ENCODE measurements around the gene P2RX4. TPM values are rescaled to one million over a fixed set of nuclear protein-coding genes. Genes with fewer than 3 reads are reported as not detected.
"Not testable (repeated sequence)": the region's sequence is repeated elsewhere in the genome, so short reads cannot be mapped to it uniquely, and the experiment has no call there.

Gene P2RX4, protein sequence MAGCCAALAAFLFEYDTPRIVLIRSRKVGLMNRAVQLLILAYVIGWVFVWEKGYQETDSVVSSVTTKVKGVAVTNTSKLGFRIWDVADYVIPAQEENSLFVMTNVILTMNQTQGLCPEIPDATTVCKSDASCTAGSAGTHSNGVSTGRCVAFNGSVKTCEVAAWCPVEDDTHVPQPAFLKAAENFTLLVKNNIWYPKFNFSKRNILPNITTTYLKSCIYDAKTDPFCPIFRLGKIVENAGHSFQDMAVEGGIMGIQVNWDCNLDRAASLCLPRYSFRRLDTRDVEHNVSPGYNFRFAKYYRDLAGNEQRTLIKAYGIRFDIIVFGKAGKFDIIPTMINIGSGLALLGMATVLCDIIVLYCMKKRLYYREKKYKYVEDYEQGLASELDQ
- 44.2 TPM for total RNA-seq

DNA sequence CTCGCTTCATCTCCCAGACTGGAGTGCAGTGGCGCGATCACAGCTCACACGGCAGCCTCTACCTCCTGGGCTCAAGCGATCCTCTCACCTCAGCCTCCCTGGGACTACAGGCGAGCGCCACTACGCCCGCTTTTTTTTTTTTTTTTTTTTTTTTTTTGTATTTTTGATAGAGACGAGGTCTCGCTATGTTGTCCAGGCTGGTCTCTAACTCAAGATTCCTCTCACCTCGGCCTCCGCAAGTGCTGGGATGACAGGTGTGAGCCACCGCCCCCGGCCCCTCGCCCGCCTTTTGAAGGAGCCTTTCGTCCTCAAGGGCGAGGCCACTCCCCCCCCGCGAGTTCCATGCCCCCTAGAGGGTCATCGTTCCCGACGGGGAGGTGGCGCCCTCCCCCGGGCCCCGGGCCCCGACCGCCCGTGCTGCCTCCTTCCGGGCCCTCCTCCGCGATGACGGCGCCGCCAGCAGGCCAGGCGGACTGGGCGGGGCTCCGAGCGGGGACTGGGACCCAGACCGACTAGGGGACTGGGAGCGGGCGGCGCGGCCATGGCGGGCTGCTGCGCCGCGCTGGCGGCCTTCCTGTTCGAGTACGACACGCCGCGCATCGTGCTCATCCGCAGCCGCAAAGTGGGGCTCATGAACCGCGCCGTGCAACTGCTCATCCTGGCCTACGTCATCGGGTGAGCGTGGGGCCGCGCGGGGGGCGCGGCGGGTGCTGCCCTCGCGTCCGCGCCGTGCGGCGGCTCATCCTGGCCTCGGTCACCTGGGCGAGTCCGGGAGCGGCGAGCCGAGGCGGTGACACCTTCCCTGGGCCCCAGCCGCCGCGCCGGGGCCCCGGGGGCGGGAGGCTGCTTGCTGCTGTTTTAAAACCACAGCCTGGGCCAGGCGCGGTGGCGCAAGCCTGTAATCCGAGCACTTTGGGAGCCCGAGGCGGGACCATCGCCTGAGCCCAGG lies at the start of gene P2RX4:
TSS of gene P2RX4 (plus strand) at position 506 of the 949 bp plus-strand sequence. CDS start at position 542, 36 bp downstream.
- Histone ChIP-seq H3K4me1 (ENCODE audit: insufficient read depth, low read length) (peaks cover 47% of the 10 kb centered on the region), H3K27me3 (ENCODE audit: insufficient read depth, low read length) (no peaks in the 10 kb centered on the region), H3K9me3 (ENCODE audit: low read depth, low read length) (no peaks in the 10 kb centered on the region), H3K4me3 (ENCODE audit: low read length) (peak within 1 kb of the TSS; percentile 81)

DNA sequence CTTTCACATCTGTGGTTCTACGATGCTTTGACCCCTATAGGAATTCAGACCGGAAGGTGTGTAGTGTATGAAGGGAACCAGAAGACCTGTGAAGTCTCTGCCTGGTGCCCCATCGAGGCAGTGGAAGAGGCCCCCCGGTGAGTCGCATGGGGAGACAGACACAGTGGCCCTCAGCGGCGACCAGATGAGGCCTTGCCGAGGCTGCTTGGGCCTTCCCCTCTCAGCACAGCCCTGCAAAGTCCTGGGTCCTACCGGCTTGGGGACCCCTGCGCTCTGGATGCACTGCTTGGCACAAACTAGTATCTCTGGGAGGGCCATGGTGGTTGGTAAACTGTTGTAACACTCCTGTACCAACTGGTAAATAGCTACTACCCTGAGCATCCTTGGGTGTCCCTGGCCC lies 47.5 kb upstream of the P2RX4 start:
- H3K9me3 ChIP-seq (ENCODE audit: low read depth, low read length), result no peaks in the 10 kb centered on the region
- no peaks in the 10 kb centered on the region for H3K27me3 ChIP-seq (ENCODE audit: insufficient read depth, low read length)
- no peak overlapping the region for H3K4me3 ChIP-seq (ENCODE audit: low read length)
- peaks cover 13% of the 10 kb centered on the region for H3K4me1 ChIP-seq (ENCODE audit: insufficient read depth, low read length)

DNA sequence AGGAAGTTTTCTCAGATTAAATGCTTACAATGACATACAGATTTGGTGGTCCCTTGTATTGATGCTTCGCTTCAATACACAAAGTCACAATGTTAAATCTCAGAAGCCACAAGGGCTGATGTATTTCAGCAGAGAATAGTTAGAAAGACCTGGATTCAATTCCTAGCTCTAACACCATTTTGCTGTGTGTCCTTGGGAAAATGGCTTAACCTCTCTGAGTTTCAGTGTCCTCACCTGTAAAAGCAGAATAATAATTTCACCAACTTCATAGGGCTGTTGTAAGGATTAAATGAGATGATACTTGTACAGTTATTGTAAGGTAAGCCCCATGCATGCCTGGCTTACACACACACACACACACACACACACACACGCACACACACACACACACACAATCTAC lies 46.9 kb upstream of the P2RX4 start:
- no peaks in the 10 kb centered on the region for H3K9me3 ChIP-seq (ENCODE audit: low read depth, low read length)
- H3K4me3 ChIP-seq (ENCODE audit: low read length), result no peak overlapping the region
- H3K4me1 ChIP-seq (ENCODE audit: insufficient read depth, low read length), result peaks cover 13% of the 10 kb centered on the region
- H3K27me3 ChIP-seq (ENCODE audit: insufficient read depth, low read length), result no peaks in the 10 kb centered on the region

DNA sequence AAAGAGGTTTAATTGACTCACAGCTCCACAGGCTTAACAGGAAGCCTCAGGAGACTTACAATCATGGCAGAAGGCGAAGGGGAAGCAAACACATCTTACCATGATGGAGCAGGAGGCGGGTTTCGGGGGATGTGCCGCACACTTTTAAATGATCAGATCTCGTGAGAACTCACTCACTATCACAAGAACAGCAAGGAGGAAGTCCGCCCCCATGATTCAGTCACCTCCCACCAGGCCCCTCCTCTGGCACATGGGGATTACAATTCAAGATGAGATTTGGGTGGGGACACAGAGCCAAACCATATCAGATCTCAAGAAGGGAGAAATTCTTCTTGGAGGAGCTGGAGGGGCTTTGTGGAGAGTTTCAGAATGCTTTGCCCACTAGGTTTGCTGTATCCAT lies 45.1 kb upstream of the P2RX4 start:
- not testable (repeated sequence) for H3K9me3 ChIP-seq (ENCODE audit: low read depth, low read length); H3K4me3 ChIP-seq (ENCODE audit: low read length); H3K27me3 ChIP-seq (ENCODE audit: insufficient read depth, low read length); H3K4me1 ChIP-seq (ENCODE audit: insufficient read depth, low read length)

DNA sequence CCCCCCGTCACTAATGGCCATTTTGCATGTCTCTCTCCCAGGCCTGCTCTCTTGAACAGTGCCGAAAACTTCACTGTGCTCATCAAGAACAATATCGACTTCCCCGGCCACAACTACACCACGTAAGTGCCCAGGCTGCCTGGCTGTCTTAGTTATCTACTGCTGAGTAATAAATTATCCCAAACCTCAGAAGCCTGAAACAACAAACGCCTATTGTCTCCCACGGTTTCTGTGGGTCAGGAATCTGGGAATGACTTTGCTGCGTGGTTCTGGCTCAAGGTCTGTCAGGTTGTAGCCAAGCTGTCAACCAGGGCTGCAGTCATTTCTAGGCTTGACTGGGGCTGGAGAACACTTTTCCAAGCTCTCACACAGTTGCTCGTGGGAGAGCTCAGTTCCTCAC lies 44.6 kb upstream of the P2RX4 start:
- H3K4me3 ChIP-seq (ENCODE audit: low read length), result no peak overlapping the region
- no peaks in the 10 kb centered on the region for H3K27me3 ChIP-seq (ENCODE audit: insufficient read depth, low read length)
- H3K4me1 ChIP-seq (ENCODE audit: insufficient read depth, low read length), result no peaks in the 10 kb centered on the region
- no peaks in the 10 kb centered on the region for H3K9me3 ChIP-seq (ENCODE audit: low read depth, low read length)

DNA sequence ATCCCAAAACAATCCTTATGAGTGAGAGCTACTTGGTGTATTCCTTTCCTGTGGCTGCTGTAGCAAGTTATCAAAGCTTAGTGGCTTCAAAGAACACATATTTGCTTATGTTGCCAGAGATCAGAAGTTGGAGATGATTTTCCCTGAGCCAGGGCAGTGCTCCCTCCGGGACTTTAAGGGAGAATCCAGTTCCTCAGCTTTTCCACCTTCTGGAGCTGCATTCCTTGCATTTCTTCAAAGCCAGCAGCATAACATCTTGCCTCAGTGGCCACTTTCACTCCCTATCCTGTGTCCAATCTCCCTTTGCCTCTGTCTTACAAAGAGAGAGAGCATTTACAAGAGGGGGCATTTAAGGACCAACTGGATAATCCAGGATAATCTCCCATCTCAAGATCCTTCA lies 43.6 kb upstream of the P2RX4 start:
- Histone ChIP-seq H3K27me3 (ENCODE audit: insufficient read depth, low read length) (no peaks in the 10 kb centered on the region), H3K9me3 (ENCODE audit: low read depth, low read length) (no peaks in the 10 kb centered on the region), H3K4me3 (ENCODE audit: low read length) (no peak overlapping the region), H3K4me1 (ENCODE audit: insufficient read depth, low read length) (no peaks in the 10 kb centered on the region)

DNA sequence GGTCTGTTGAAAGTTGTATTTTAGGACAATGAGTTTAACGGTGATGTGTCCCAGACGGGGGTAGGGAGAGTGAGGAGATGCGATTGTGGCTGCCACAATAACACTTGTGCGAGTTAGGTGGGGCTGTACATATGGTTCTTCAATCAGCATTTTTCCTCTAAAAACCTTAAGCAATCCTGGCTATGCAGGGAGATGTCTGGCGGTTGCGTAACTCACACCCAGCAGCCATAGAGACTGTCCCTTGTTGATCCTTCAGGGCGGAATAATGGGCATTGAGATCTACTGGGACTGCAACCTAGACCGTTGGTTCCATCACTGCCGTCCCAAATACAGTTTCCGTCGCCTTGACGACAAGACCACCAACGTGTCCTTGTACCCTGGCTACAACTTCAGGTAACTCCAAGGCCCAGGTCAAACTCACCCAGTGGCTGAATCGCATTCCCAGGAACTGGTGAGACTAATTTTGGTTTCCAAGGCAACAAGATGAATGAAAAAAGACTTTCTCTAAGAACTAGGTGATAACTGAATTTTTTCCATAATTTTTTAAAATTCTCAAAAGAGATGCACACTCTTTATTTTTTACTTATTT lies 42.6 kb upstream of the P2RX4 start:
- no peaks in the 10 kb centered on the region for H3K4me1 ChIP-seq (ENCODE audit: insufficient read depth, low read length)
- H3K27me3 ChIP-seq (ENCODE audit: insufficient read depth, low read length), result no peaks in the 10 kb centered on the region
- H3K4me3 ChIP-seq (ENCODE audit: low read length), result no peak overlapping the region
- H3K9me3 ChIP-seq (ENCODE audit: low read depth, low read length), result no peaks in the 10 kb centered on the region

DNA sequence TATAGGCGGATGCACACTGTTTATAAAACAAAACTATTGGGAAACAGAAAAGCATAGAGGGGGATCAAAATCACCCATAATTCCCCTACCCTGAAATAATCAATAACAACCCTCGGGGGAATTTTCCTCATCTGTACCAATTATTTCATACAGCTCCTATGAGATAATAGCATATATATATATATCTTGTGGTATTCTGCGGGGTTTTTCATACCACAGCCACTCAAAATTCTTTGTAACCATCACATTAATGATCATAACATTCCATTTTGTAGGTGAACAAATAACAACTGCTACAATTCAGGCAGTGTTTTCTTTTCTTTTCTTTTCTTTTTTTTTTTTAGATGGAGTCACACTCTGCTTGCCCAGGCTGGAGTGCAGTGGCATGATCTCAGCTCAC lies 42.0 kb upstream of the P2RX4 start:
- no peak overlapping the region for H3K4me3 ChIP-seq (ENCODE audit: low read length)
- H3K4me1 ChIP-seq (ENCODE audit: insufficient read depth, low read length), result no peaks in the 10 kb centered on the region
- H3K9me3 ChIP-seq (ENCODE audit: low read depth, low read length), result no peaks in the 10 kb centered on the region
- no peaks in the 10 kb centered on the region for H3K27me3 ChIP-seq (ENCODE audit: insufficient read depth, low read length)

DNA sequence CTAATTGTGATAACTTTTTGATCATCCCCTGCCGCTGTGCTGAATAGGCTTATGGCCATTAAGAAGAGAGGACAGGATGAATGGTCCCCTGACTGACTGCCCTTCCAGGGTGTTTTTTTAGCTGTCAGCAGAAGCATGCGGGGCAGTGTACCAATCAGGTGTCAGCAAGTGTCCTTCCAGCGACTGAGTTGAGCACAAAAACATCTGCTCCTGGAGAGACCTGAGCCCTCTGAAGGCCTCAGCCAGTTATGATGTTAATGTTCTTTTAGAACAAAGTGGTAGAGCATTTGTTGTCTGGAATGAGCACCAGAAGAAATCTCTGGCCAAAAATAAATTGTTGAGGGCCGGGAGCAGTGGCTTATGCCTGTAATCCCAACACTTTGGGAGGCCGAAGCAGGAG lies 39.8 kb upstream of the P2RX4 start:
- no peaks in the 10 kb centered on the region for H3K9me3 ChIP-seq (ENCODE audit: low read depth, low read length)
- peaks cover 6% of the 10 kb centered on the region for H3K4me1 ChIP-seq (ENCODE audit: insufficient read depth, low read length)
- no peak overlapping the region for H3K4me3 ChIP-seq (ENCODE audit: low read length)
- no peaks in the 10 kb centered on the region for H3K27me3 ChIP-seq (ENCODE audit: insufficient read depth, low read length)

DNA sequence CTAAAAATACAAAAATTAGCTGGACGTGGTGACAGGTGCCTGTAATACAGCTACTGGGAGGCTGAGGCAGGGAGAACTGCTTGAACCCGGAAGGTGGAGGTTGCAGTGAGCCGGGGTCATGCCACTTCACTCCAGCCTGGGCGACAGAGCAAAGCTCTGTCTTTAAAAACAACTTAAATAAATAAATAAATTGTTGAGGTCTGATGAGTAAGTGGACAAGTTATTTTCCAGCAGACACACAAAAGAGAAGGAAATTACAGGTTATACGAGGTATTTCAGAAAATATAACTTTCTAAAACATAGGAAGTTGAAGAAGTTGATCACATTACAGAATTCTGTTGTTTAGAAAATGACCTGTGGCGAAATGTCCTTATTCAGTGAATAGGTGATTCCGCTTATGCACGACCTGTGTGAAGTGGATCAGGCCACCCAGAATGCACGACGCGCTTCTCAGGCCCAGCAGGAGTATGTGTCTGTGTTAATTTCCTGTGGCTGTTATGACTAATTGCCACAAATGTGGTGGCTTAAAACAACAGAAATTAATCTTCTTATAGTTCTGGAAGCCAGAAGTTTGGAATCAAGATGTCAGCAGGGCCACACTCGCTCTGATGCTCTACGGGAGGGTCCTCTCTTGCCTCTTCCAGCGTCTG lies 39.2 kb upstream of the P2RX4 start:
- Histone ChIP-seq H3K27me3 (ENCODE audit: insufficient read depth, low read length) (no peaks in the 10 kb centered on the region), H3K9me3 (ENCODE audit: low read depth, low read length) (no peaks in the 10 kb centered on the region), H3K4me3 (ENCODE audit: low read length) (no peak overlapping the region), H3K4me1 (ENCODE audit: insufficient read depth, low read length) (peaks cover 12% of the 10 kb centered on the region)

DNA sequence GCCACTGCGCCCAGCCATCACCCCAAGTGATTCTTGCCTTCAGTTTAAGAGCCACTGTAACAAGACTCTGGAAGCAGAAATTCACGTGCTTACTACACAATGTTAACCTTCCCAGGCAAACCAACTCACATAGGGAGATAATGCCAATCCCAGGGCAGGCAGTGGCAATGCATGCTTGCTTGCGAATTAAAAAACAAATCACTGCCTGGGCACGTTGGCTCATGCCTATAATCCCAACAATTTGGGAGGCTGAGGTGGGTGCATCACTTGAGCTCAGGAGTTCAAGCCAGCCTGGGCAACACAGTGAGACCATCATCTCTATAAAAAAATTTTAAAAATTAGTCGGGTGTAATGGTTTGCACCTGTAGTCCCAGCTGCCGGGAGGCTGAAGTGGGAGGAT lies 37.8 kb upstream of the P2RX4 start:
- H3K4me1 ChIP-seq (ENCODE audit: insufficient read depth, low read length), result peaks cover 25% of the 10 kb centered on the region
- no peaks in the 10 kb centered on the region for H3K9me3 ChIP-seq (ENCODE audit: low read depth, low read length)
- H3K27me3 ChIP-seq (ENCODE audit: insufficient read depth, low read length), result no peaks in the 10 kb centered on the region
- no peak overlapping the region for H3K4me3 ChIP-seq (ENCODE audit: low read length)

DNA sequence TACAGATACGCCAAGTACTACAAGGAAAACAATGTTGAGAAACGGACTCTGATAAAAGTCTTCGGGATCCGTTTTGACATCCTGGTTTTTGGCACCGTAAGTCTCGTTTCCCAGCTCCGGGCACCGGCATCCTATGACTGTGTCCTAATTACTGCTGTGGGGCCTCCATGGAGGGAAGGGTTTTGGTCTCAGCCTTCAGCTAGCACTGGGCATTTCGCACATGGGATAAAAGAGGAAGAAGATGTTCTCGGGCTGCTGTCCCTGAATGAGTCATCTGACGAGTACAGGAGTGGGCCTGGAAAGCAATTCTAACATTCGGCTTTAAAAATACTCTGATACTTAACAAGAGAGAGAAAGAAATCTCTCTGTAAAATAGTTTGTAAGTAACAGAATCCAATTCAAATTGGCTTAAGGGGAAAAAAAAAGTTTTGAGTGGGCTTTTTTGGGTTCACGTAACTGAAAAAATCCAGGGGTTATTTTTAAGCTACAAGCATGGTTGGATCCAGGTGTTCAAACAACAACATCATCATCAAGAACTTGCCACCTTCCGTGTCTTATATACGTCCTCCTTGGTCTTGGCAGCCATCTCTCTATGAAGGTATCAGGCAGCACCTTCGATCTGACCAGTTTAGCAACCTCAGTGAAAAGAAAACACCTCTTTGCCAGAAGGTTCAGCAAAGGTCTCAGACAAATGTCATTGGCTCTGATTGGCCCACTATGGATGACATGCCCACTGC lies 34.4 kb upstream of the P2RX4 start:
- H3K27me3 ChIP-seq (ENCODE audit: insufficient read depth, low read length), result no peaks in the 10 kb centered on the region
- H3K4me1 ChIP-seq (ENCODE audit: insufficient read depth, low read length), result peaks cover 28% of the 10 kb centered on the region
- H3K4me3 ChIP-seq (ENCODE audit: low read length), result no peak overlapping the region

DNA sequence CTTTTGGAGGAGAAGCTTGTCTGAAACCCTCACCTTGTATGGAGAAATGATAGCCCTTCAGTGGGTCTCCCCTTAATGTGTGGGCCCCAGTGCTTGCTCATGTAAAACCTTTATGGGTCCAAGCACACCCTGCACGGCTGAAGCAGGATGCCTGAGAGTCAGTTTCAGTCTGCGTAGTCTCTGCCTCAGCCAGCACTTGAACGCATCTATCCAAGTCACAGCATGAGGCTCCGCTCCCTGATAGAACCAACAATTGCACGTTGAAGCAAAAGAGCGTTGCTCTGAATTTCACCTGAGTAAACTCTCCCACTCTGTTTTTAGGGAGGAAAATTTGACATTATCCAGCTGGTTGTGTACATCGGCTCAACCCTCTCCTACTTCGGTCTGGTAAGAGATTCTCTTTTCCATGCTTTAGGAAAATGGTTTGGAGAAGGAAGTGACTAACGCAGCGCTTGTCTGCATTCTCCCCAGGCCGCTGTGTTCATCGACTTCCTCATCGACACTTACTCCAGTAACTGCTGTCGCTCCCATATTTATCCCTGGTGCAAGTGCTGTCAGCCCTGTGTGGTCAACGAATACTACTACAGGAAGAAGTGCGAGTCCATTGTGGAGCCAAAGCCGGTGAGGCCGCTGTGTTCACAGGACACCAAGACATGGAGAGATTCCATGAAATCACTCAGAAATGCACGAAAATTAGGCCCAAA lies 33.0 kb upstream of the P2RX4 start:
- Histone ChIP-seq H3K9me3 (ENCODE audit: low read depth, low read length) (no peaks in the 10 kb centered on the region), H3K27me3 (ENCODE audit: insufficient read depth, low read length) (no peaks in the 10 kb centered on the region), H3K4me3 (ENCODE audit: low read length) (no peak overlapping the region), H3K4me1 (ENCODE audit: insufficient read depth, low read length) (peaks cover 28% of the 10 kb centered on the region)

More for the DNA sequence above, 34.4 kb upstream of the P2RX4 start:
- H3K9me3 ChIP-seq (ENCODE audit: low read depth, low read length), result no peaks in the 10 kb centered on the region

DNA sequence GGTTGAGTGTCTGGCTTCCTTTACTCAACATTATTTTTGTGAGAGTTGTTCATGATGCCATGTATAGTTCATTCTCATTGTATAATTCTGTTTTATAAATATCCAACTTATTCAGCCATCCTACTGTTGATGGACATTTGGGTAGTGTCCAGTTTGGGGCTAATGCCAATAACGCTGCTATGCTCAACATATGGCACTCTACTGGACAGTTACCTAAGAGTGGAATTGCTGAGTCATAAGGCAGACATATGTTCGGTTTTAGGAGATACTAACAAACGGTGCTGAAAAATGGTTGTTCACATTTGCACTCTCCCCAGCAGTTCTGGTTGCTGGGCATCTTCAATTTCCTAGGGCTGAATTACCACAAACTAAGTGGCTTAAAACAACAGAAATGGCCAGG lies 28.7 kb upstream of the P2RX4 start:
- no peaks in the 10 kb centered on the region for H3K9me3 ChIP-seq (ENCODE audit: low read depth, low read length)

More for the DNA sequence above, 28.7 kb upstream of the P2RX4 start:
- Histone ChIP-seq H3K4me1 (ENCODE audit: insufficient read depth, low read length) (peaks cover 32% of the 10 kb centered on the region), H3K4me3 (ENCODE audit: low read length) (no peak overlapping the region), H3K27me3 (ENCODE audit: insufficient read depth, low read length) (no peaks in the 10 kb centered on the region)

All from mononuclear cell (primary cell).